H9 (cell line): Measurements from ENCODE around the gene ABCC11. TPM values are rescaled to one million over a fixed set of nuclear protein-coding genes. Genes with fewer than 3 reads are reported as not detected.

Experiments
- DNase-seq: peaks from one replicate; pipeline ENCODE4 v3.0.0-alpha.2; 2017
- H2AFZ ChIP-seq: one replicate; pipeline ENCODE4 v1.6.1; 2013; ENCODE audit warnings: mild to moderate bottlenecking, low read length, control low read depth, moderate library complexity
- H2AK5ac ChIP-seq: 2 replicates; pipeline ENCODE4 v1.6.1; 2013; ENCODE audit warnings: low read length, control low read depth, mixed read lengths; ENCODE audit not compliant: insufficient read length
- H2BK120ac ChIP-seq: one replicate; pipeline ENCODE4 v1.6.1; 2013; ENCODE audit warnings: low read depth, mild to moderate bottlenecking, low read length, control low read depth, inconsistent platforms; ENCODE audit not compliant: poor library complexity, severe bottlenecking
- H2BK12ac ChIP-seq: 2 replicates; pipeline ENCODE4 v1.6.1; 2013; ENCODE audit warnings: low read length, control low read depth, mixed read lengths, low read depth; ENCODE audit not compliant: insufficient read length
- H2BK15ac ChIP-seq: 2 replicates; pipeline ENCODE4 v1.6.1; 2013; ENCODE audit warnings: low read depth, low read length, control low read depth
- H2BK20ac ChIP-seq: one replicate; pipeline ENCODE4 v1.6.1; 2013; ENCODE audit warnings: low read depth, mild to moderate bottlenecking, low read length, control low read depth, inconsistent platforms; ENCODE audit not compliant: poor library complexity, severe bottlenecking
- H2BK5ac ChIP-seq: 2 replicates; pipeline ENCODE4 v1.6.1; 2013; ENCODE audit warnings: low read length, control low read depth, mixed read lengths; ENCODE audit not compliant: insufficient read length
- H3K14ac ChIP-seq: 2 replicates; pipeline ENCODE4 v1.6.1; 2013; ENCODE audit warnings: low read length, control low read depth; ENCODE audit not compliant: insufficient read depth
- H3K18ac ChIP-seq: 2 replicates; pipeline ENCODE4 v1.6.1; 2013; ENCODE audit warnings: low read depth, mild to moderate bottlenecking, mixed read lengths, low read length, control low read depth; ENCODE audit not compliant: insufficient read length
- H3K23ac ChIP-seq: 2 replicates; pipeline ENCODE4 v1.6.1; 2013; ENCODE audit warnings: low read length, control low read depth, mixed read lengths, low read depth; ENCODE audit not compliant: insufficient read length
- H3K23me2 ChIP-seq: 2 replicates; pipeline ENCODE4 v1.6.1; 2013; ENCODE audit warnings: low read depth, mild to moderate bottlenecking, mixed read lengths, low read length, control low read depth; ENCODE audit not compliant: insufficient read length, poor library complexity, severe bottlenecking
- H3K27ac ChIP-seq: 2 replicates; pipeline ENCODE4 v1.5.1; 2013; ENCODE audit warnings: low read length, control low read depth, mixed read lengths, low read depth; ENCODE audit not compliant: insufficient read length
- H3K27me3 ChIP-seq: 2 replicates; pipeline ENCODE4 v1.6.1; 2013; ENCODE audit warnings: low read length, control low read depth, inconsistent platforms; ENCODE audit not compliant: insufficient read depth
- H3K4ac ChIP-seq: 2 replicates; pipeline ENCODE4 v1.6.1; 2013; ENCODE audit warnings: low read depth, mild to moderate bottlenecking, control low read depth, inconsistent platforms, low read length, moderate library complexity
- H3K4me1 ChIP-seq: 2 replicates; pipeline ENCODE4 v1.6.1; 2013; ENCODE audit warnings: low read length, control low read depth, inconsistent platforms; ENCODE audit not compliant: insufficient read depth
- H3K4me2 ChIP-seq: 2 replicates; pipeline ENCODE4 v1.6.1; 2013; ENCODE audit warnings: low read length, control low read depth, mixed read lengths; ENCODE audit not compliant: insufficient read length, insufficient read depth
- H3K56ac ChIP-seq: 2 replicates; pipeline ENCODE4 v1.6.1; 2013; ENCODE audit warnings: low read depth, mild to moderate bottlenecking, mixed read lengths, low read length, control low read depth; ENCODE audit not compliant: insufficient read length
- H3K79me1 ChIP-seq: 2 replicates; pipeline ENCODE4 v1.6.1; 2013; ENCODE audit warnings: low read depth, mild to moderate bottlenecking, moderate library complexity, low read length, control low read depth, inconsistent platforms; ENCODE audit not compliant: insufficient read depth, poor library complexity, severe bottlenecking
- H3K79me2 ChIP-seq: 2 replicates; pipeline ENCODE4 v1.6.1; 2013; ENCODE audit warnings: low read length, control low read depth, inconsistent platforms; ENCODE audit not compliant: insufficient read depth
- H3K9ac ChIP-seq: 2 replicates; pipeline ENCODE4 v1.6.1; 2013; ENCODE audit warnings: low read length, control low read depth, mixed read lengths; ENCODE audit not compliant: insufficient read length; ENCODE audit errors: extremely low read depth
- H3K9me3 ChIP-seq: one replicate; pipeline ENCODE4 v1.6.1; 2013; ENCODE audit warnings: low read depth, low read length, inconsistent platforms; ENCODE audit not compliant: control insufficient read depth
- H3T11ph ChIP-seq: one replicate; pipeline ENCODE4 v1.6.1; 2013; ENCODE audit warnings: mild to moderate bottlenecking, low read length, control low read depth, inconsistent platforms
- H4K20me1 ChIP-seq: one replicate; pipeline ENCODE4 v1.6.1; 2013; ENCODE audit not compliant: control insufficient read depth, insufficient read length, insufficient read depth
- H4K5ac ChIP-seq: 2 replicates; pipeline ENCODE4 v1.6.1; 2013; ENCODE audit warnings: low read depth, mild to moderate bottlenecking, mixed read lengths, low read length, control low read depth; ENCODE audit not compliant: insufficient read length
- H4K8ac ChIP-seq: replicated peaks from 2 replicates; pipeline ENCODE4 v1.6.1; 2013; ENCODE audit warnings: low read length, control low read depth, mixed read lengths, low read depth; ENCODE audit not compliant: insufficient read length
- H4K91ac ChIP-seq: 2 replicates; pipeline ENCODE4 v1.6.1; 2013; ENCODE audit warnings: low read depth, mild to moderate bottlenecking, moderate library complexity, mixed read lengths, low read length, control low read depth; ENCODE audit not compliant: insufficient read length
- H3K27ac Mint-ChIP-seq, 3 experiments: 2 replicates in 2 of 3; 3 replicates in 1 of 3; pipeline ENCODE4 v1.8.0; 2020 to 2021; ENCODE audit warnings: mixed read lengths in 3 of 3, mild to moderate bottlenecking in 1 of 3, moderate library complexity in 1 of 3
- H3K27me3 Mint-ChIP-seq: 2 replicates; pipeline ENCODE4 v1.8.0; 2021; ENCODE audit warnings: low read depth, mild to moderate bottlenecking, moderate library complexity, mixed read lengths
- H3K36me3 Mint-ChIP-seq, 3 experiments: 2 replicates in 2 of 3; 3 replicates in 1 of 3; pipeline ENCODE4 v1.8.0; 2020 to 2021; ENCODE audit warnings: low read depth in 3 of 3, mixed read lengths in 3 of 3; ENCODE audit not compliant: insufficient read depth in 1 of 3
- H3K4me1 Mint-ChIP-seq, 2 experiments: 2 replicates each; pipeline ENCODE4 v1.8.0; 2020; ENCODE audit warnings: mixed read lengths in 2 of 2
- H3K4me3 Mint-ChIP-seq, 2 experiments: 2 replicates in 1 of 2; 3 replicates in 1 of 2; pipeline ENCODE4 v1.8.0; 2020 to 2021; ENCODE audit warnings: mild to moderate bottlenecking in 2 of 2, mixed read lengths in 2 of 2, moderate library complexity in 1 of 2
- H3K9me3 Mint-ChIP-seq, 2 experiments: 2 replicates in 1 of 2; 3 replicates in 1 of 2; pipeline ENCODE4 v1.8.0; 2020; ENCODE audit warnings: mild to moderate bottlenecking in 2 of 2, mixed read lengths in 2 of 2, moderate library complexity in 1 of 2
- WGBS: extraction: QIAGEN DNeasy Blood & Tissue Kit; methylation state at CpG from one replicate; pipeline ENCODE4 v1.1.7; 2013; ENCODE audit warnings: missing lambda C conversion rate, low lambda C conversion rate, mixed read lengths; ENCODE audit not compliant: insufficient read length; ENCODE audit errors: extremely low coverage; 5-methylcytosine and 5-hydroxymethylcytosine counted together
- total RNA-seq: library from RNA; stranded (reverse); gene quantifications from 2 replicates; pipeline ENCODE4 v1.2.1, GENCODE V29; 2021
- TF ChIP-seq, protein P1 (sequence below): fragments of 200-600 bp; sonication (generic); conservative IDR thresholded peaks from 3 replicates; pipeline ENCODE4 v1.8.0; 2021; ENCODE audit warnings: antibody characterized with exemption, mild to moderate bottlenecking

ABCC11 gene
- total RNA-seq, 1 experiment from 2014 or later: 0.33 TPM

DNA sequence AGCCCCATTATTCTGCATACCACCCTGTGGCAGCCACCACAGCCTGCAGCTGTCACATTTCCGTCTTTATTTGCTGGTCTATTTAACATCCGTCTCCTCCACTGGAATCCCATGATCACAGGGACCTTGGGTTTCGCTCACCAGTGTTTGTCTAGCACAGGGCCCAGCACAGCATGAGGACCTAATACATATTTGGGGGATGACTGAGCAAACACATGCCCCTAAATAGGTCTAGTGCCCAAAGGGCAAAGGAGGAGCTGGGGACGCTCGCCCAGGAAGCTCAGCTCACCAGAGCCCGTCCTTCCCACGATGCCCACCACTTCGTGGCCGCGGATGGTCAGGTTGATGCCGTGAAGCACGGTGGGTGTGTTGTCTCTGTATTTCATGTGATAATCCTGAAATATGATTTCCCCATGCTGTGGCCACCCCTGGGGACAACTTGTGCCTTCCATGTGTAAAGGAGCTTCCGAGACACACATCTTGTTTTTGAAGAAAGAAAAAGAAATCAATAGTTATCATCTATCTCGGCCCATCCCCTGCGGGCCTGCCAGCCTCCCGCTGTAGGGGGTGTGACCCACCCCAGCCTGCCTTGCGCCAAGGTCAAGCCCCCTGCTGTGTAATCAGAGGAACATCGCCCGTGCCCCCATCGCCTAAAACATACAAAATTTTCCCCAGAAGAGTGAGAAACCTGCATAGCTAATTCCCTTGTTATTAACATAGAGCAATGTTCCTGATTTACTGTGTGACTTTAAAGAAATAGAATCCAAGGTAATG lies 70.5 kb downstream of the ABCC11 start:
- Histone ChIP-seq H2BK15ac (no peak overlapping the region), H3K23me2 (no peaks in the 10 kb centered on the region), H2BK5ac (no peak overlapping the region), H4K8ac (no peak overlapping the region), H3K79me2 (no peaks in the 10 kb centered on the region), H3K79me1 (no peaks in the 10 kb centered on the region), H4K5ac (no peak overlapping the region), H3K56ac (no peak overlapping the region), H3K14ac (no peak overlapping the region), H3K9ac (no peak overlapping the region), H3K9me3 (no peaks in the 10 kb centered on the region), H3K4ac (no peak overlapping the region), H4K91ac (no peak overlapping the region), H2AFZ (no peak overlapping the region), H3K18ac (no peak overlapping the region), H3K27me3 (no peaks in the 10 kb centered on the region), H2BK120ac (no peak overlapping the region), H2AK5ac (no peak overlapping the region), H3K23ac (no peak overlapping the region), H3T11ph (no peak overlapping the region), H3K27ac (no peak overlapping the region), H4K20me1 (no peaks in the 10 kb centered on the region), H3K4me1 (no peaks in the 10 kb centered on the region), H3K4me2 (no peak overlapping the region), H2BK20ac (no peak overlapping the region), H2BK12ac (no peak overlapping the region)
- WGBS: no CpG with 5 or more reads among the region's 20 CpGs
- Mint-ChIP-seq H3K36me3 (no peaks in the 10 kb centered on the region), H3K27me3 (peaks cover 1% of the 10 kb centered on the region; the same call in 1 of the 2 replicates), H3K27ac (no peak overlapping the region), H3K4me1 (no peaks in the 10 kb centered on the region; a peak in 1 of 4 replicates), H3K9me3 (no peaks in the 10 kb centered on the region), H3K4me3 (no peak overlapping the region)
- DNase-seq: no peak
- TF ChIP-seq, protein P1, sequence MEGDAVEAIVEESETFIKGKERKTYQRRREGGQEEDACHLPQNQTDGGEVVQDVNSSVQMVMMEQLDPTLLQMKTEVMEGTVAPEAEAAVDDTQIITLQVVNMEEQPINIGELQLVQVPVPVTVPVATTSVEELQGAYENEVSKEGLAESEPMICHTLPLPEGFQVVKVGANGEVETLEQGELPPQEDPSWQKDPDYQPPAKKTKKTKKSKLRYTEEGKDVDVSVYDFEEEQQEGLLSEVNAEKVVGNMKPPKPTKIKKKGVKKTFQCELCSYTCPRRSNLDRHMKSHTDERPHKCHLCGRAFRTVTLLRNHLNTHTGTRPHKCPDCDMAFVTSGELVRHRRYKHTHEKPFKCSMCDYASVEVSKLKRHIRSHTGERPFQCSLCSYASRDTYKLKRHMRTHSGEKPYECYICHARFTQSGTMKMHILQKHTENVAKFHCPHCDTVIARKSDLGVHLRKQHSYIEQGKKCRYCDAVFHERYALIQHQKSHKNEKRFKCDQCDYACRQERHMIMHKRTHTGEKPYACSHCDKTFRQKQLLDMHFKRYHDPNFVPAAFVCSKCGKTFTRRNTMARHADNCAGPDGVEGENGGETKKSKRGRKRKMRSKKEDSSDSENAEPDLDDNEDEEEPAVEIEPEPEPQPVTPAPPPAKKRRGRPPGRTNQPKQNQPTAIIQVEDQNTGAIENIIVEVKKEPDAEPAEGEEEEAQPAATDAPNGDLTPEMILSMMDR: no peak
